Keratinocyte (primary cell): ENCODE results near the gene KLF3. TPM values are rescaled to one million over a fixed set of nuclear protein-coding genes. Genes with fewer than 3 reads are reported as not detected.

Experiments used
- DNase-seq: peaks from one replicate; pipeline ENCODE4 v3.0.0-alpha.2; 2011; ENCODE audit warnings: low read depth, missing footprints, low spot score
- FAIRE-seq: peaks from 2 replicates; lab custom pipeline; 2011; peaks lifted over from hg19 to GRCh38; lab: Jason Lieb, UNC
- H2AFZ ChIP-seq: 2 replicates; pipeline ENCODE4 v1.6.0; 2012; ENCODE audit warnings: low read length, control low read depth, inconsistent platforms; ENCODE audit not compliant: control insufficient read depth
- H3K27ac ChIP-seq: 2 replicates; pipeline ENCODE4 v1.5.1; 2011; ENCODE audit warnings: low read length; ENCODE audit not compliant: control insufficient read depth, insufficient read depth
- H3K27me3 ChIP-seq: 3 replicates; pipeline ENCODE4 v1.6.0; 2011; ENCODE audit warnings: low read length; ENCODE audit not compliant: control insufficient read depth, insufficient read depth; ENCODE audit errors: extremely low read depth
- H3K36me3 ChIP-seq, 2 experiments: 2 replicates in 1 of 2; 3 replicates in 1 of 2; pipeline ENCODE4 v1.5.1; 2011; ENCODE audit warnings: low read length in 2 of 2, mild to moderate bottlenecking in 1 of 2; ENCODE audit not compliant: control insufficient read depth in 2 of 2, insufficient read depth in 2 of 2; ENCODE audit errors: extremely low read depth in 1 of 2
- H3K4me1 ChIP-seq: 3 replicates; pipeline ENCODE4 v1.5.1; 2011; ENCODE audit warnings: low read length; ENCODE audit not compliant: control insufficient read depth, insufficient read depth; ENCODE audit errors: extremely low read depth
- H3K4me2 ChIP-seq: 3 replicates; pipeline ENCODE4 v1.6.0; 2011; ENCODE audit warnings: low read depth, low read length; ENCODE audit not compliant: control insufficient read depth, insufficient read depth; ENCODE audit errors: extremely low read depth
- H3K4me3 ChIP-seq, 3 experiments: fragments of 200-600 bp in 1 of 3; sonication (generic) in 1 of 3; 2 replicates in 2 of 3; 3 replicates in 1 of 3; pipeline ENCODE4 v1.5.1; 2011 to 2016; ENCODE audit warnings: low read length in 3 of 3, mild to moderate bottlenecking in 3 of 3, control low read depth in 2 of 3, inconsistent platforms in 1 of 3, low read depth in 1 of 3, mixed read lengths in 1 of 3, mixed run types in 1 of 3, moderate library complexity in 1 of 3; ENCODE audit not compliant: control insufficient read depth in 2 of 3, insufficient read depth in 2 of 3; ENCODE audit errors: extremely low read depth in 1 of 3
- H3K79me2 ChIP-seq: 2 replicates; pipeline ENCODE4 v1.6.0; 2012; ENCODE audit warnings: low read length; ENCODE audit not compliant: control insufficient read depth, insufficient read depth
- H3K9ac ChIP-seq: 3 replicates; pipeline ENCODE4 v1.6.0; 2011; ENCODE audit warnings: low read length; ENCODE audit not compliant: control insufficient read depth, insufficient read depth; ENCODE audit errors: extremely low read depth
- H3K9me1 ChIP-seq: 3 replicates; pipeline ENCODE4 v1.6.0; 2011; ENCODE audit warnings: low read length; ENCODE audit not compliant: control insufficient read depth, insufficient read depth; ENCODE audit errors: extremely low read depth
- H3K9me3 ChIP-seq: 2 replicates; pipeline ENCODE4 v1.5.1; 2012; ENCODE audit warnings: low read depth, low read length; ENCODE audit not compliant: control insufficient read depth
- H4K20me1 ChIP-seq: 3 replicates; pipeline ENCODE4 v1.6.0; 2011; ENCODE audit warnings: low read length; ENCODE audit not compliant: control insufficient read depth, insufficient read depth; ENCODE audit errors: extremely low read depth
- EZH2 ChIP-seq: IDR thresholded peaks from one replicate; pipeline ENCODE4 v1.6.1; 2012; ENCODE audit warnings: inconsistent platforms, mild to moderate bottlenecking, low read length, moderate library complexity
- dilution Hi-C: fragments of 300-500 bp; cut with MboI; formaldehyde crosslinking; loops from one replicate; pipeline ENCODE4 v1.7.0; 2020; ENCODE audit warnings: low sequenced_read_pairs; ENCODE audit not compliant: extremely low pct_ligation_motif_present
- polyA plus RNA-seq, 5 experiments: library from polyadenylated mRNA; depleted of rRNA in 3 of 5; stranded (reverse) in 3 of 5; stranded (forward) in 1 of 5; unstranded in 1 of 5; fragments of >200 nt; gene quantifications; 1 replicate in 1 of 5; 2 replicates in 3 of 5; 3 replicates in 1 of 5; pipeline versions ENCODE4 v1.2.1 to v1.2.3, GENCODE V29; 2011 to 2012; ENCODE audit warnings: missing spikeins in 2 of 5, low read depth in 1 of 5, low replicate concordance in 1 of 5
- TF ChIP-seq, protein P1 (sequence below), 3 experiments: IDR thresholded peaks in 1 of 3; conservative IDR thresholded peaks in 1 of 3; optimal IDR thresholded peaks in 1 of 3; 2 replicates in 2 of 3; 3 replicates in 1 of 3; pipeline versions ENCODE3 to v1.5.1; 2011; ENCODE audit warnings: low read length in 3 of 3, mild to moderate bottlenecking in 3 of 3, moderate library complexity in 2 of 3, control low read depth in 1 of 3, inconsistent platforms in 1 of 3; ENCODE audit not compliant: insufficient read depth in 2 of 3; ENCODE audit errors: extremely low read depth in 1 of 3

The KLF3 gene
- polyA plus RNA-seq, 1 donor (not counting 4 experiments of a cell fraction or from before 2014, with no cell fraction given): 39.9 TPM

- Histone ChIP-seq H3K9me1 (no peaks in the 10 kb centered on the region), H3K9ac (no peak overlapping the region), H3K27me3 (no peaks in the 10 kb centered on the region), H4K20me1 (no peaks in the 10 kb centered on the region), H3K79me2 (no peaks in the 10 kb centered on the region), H3K4me3 (no peak overlapping the region), H3K4me1 (peaks cover 21% of the 10 kb centered on the region), H3K9me3 (no peaks in the 10 kb centered on the region), H3K4me2 (no peak overlapping the region), H3K27ac (no peak overlapping the region), H2AFZ (no peak overlapping the region), H3K36me3 (no peaks in the 10 kb centered on the region)
- TF ChIP-seq EZH2: no peak
- TF ChIP-seq, protein P1, sequence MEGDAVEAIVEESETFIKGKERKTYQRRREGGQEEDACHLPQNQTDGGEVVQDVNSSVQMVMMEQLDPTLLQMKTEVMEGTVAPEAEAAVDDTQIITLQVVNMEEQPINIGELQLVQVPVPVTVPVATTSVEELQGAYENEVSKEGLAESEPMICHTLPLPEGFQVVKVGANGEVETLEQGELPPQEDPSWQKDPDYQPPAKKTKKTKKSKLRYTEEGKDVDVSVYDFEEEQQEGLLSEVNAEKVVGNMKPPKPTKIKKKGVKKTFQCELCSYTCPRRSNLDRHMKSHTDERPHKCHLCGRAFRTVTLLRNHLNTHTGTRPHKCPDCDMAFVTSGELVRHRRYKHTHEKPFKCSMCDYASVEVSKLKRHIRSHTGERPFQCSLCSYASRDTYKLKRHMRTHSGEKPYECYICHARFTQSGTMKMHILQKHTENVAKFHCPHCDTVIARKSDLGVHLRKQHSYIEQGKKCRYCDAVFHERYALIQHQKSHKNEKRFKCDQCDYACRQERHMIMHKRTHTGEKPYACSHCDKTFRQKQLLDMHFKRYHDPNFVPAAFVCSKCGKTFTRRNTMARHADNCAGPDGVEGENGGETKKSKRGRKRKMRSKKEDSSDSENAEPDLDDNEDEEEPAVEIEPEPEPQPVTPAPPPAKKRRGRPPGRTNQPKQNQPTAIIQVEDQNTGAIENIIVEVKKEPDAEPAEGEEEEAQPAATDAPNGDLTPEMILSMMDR (optimal IDR thresholded peaks at IDR 0.05 in 1 of 3, IDR thresholded peaks at IDR 0.05 in 1 of 3, conservative IDR thresholded peaks at IDR 0.05 in 1 of 3; ENCODE audit: extremely low read depth in 1 of 3, insufficient read depth in 2 of 3, low read length in 3 of 3): no peak
- DNase-seq: no peak
- dilution Hi-C loops: no loop called here
- no peak for FAIRE-seq
Observed at GRCh38 chr4:38619316-38619715, 44.7 kb upstream of the KLF3 start.

DNA sequence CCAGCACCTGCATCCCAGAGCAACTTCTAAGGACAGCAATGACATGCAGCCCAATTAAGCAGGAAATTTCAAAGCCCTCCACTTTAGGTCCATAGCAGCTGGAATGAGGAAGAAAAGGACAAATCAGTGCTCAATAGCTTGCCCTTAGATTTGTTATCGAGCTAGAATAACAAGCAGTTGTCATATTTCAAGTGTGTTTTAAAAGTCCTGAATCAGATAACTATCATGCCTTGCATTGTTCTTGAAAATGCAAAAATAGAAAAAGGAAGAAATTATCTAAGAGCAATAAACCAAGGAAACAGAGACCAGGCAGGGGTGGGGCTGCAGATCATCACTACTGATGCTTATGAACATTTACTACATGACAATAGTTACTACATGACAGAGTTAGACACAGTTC is 43.9 kb upstream of the KLF3 start:
- Histone ChIP-seq H3K27me3 (no peaks in the 10 kb centered on the region), H3K36me3 (no peaks in the 10 kb centered on the region), H3K9me1 (no peaks in the 10 kb centered on the region), H3K27ac (no peak overlapping the region), H3K4me1 (peaks cover 21% of the 10 kb centered on the region), H2AFZ (no peak overlapping the region), H3K4me3 (no peak overlapping the region), H3K9ac (no peak overlapping the region), H4K20me1 (no peaks in the 10 kb centered on the region), H3K9me3 (no peaks in the 10 kb centered on the region), H3K79me2 (no peaks in the 10 kb centered on the region), H3K4me2 (no peak overlapping the region)
- TF ChIP-seq EZH2: no peak
- TF ChIP-seq, protein P1 (optimal IDR thresholded peaks at IDR 0.05 in 1 of 3, IDR thresholded peaks at IDR 0.05 in 1 of 3, conservative IDR thresholded peaks at IDR 0.05 in 1 of 3; ENCODE audit: extremely low read depth in 1 of 3, insufficient read depth in 2 of 3, low read length in 3 of 3): no peak
- DNase-seq (no peak), FAIRE-seq (no peak)
- dilution Hi-C loops: no loop called here
